ENCODE measurements around the gene SVEP1.

SVEP1 gene

DNA sequence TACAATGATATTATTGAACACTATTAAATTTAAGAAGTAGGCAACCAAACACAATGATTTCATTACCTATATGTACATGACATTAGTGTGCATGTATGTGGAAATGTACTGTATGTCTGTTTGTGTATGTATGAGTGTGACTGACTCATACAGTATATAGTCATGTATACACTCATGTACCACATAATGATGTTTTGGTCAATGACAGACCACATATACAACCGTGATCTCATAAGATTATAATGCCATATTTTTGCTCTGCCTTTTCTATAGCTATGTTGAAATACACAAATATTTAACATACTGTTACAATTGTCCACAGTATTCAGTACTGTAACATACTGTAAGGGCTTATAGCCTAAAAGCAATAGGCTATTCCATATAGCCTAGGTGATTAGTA lies 19.7 kb downstream of the SVEP1 start:
- H3K27ac ChIP-seq (ENCODE audit: extremely low read depth, low read depth, low read length) = no peak overlapping the region
- H3K36me3 ChIP-seq (ENCODE audit: control insufficient read depth in 2 of 2, insufficient read depth in 1 of 2, low read length in 2 of 2) = no peaks in the 10 kb centered on the region
- ChIA-PET POLR2A (no interaction called here), CTCF (no interaction called here)
- no peak overlapping the region for H3K4me3 ChIP-seq (ENCODE audit: low read depth, low read length)
- no peaks in the 10 kb centered on the region for H3K9me3 ChIP-seq (ENCODE audit: control insufficient read depth, insufficient read depth, low read depth, low read length)
- no peaks in the 10 kb centered on the region for H3K4me1 ChIP-seq (ENCODE audit: control insufficient read depth, insufficient read depth, low read length)
- TF ChIP-seq ZNF837 (tag by site-specific recombination; IDR thresholded peaks at IDR 0.05) = no peak
- no peak for TF ChIP-seq ZNF473 (tag by site-specific recombination; IDR thresholded peaks at IDR 0.05)
- TF ChIP-seq ZNF654 (tag by site-specific recombination; IDR thresholded peaks at IDR 0.05; ENCODE audit: low read depth) = no peak
- no peak for TF ChIP-seq ZNF677 (tag by site-specific recombination; IDR thresholded peaks at IDR 0.05)
- no peak for TF ChIP-seq SP3 (tag by site-specific recombination; IDR thresholded peaks at IDR 0.05)
- TF ChIP-seq ZNF48 (tag by site-specific recombination; IDR thresholded peaks at IDR 0.05) = no peak
- TF ChIP-seq ZNF549 (tag by site-specific recombination; IDR thresholded peaks at IDR 0.05) = no peak
- no peak for TF ChIP-seq ZNF645 (tag by site-specific recombination; IDR thresholded peaks at IDR 0.05)
- TF ChIP-seq ZNF76 (tag by site-specific recombination; IDR thresholded peaks at IDR 0.05; ENCODE audit: borderline replicate concordance, low read depth) = no peak
- TF ChIP-seq ZNF658 (tag by site-specific recombination; IDR thresholded peaks at IDR 0.05) = no peak
- no peak for TF ChIP-seq ZBTB6 (tag by site-specific recombination; IDR thresholded peaks at IDR 0.05)
- TF ChIP-seq RBAK (tag by site-specific recombination; IDR thresholded peaks at IDR 0.05) = no peak
- TF ChIP-seq MZF1 (tag by site-specific recombination; IDR thresholded peaks at IDR 0.05; ENCODE audit: borderline replicate concordance) = no peak
- TF ChIP-seq ZNF335 (tag by site-specific recombination; conservative IDR thresholded peaks at IDR 0.05) = no peak
- TF ChIP-seq ZBTB11 (tag by site-specific recombination; conservative IDR thresholded peaks at IDR 0.05; ENCODE audit: low read depth) = no peak
- TF ChIP-seq REPIN1 (tag by site-specific recombination; IDR thresholded peaks at IDR 0.05; ENCODE audit: low read depth) = no peak
- no peak for TF ChIP-seq SCRT1 (tag by site-specific recombination; IDR thresholded peaks at IDR 0.05; ENCODE audit: borderline replicate concordance)

GRCh38 chr9:110555551-110556331 lies 23.8 kb downstream of the SVEP1 start:
- no peaks in the 10 kb centered on the region for H3K9me3 ChIP-seq (ENCODE audit: control insufficient read depth, insufficient read depth, low read depth, low read length)
- ChIA-PET POLR2A (no interaction called here), CTCF (no interaction called here)
- TF ChIP-seq ZBTB48 (tag by site-specific recombination; IDR thresholded peaks at IDR 0.05) (no peak), ZNF19 (tag by site-specific recombination; IDR thresholded peaks at IDR 0.05; ENCODE audit: low read depth) (no peak), ZNF544 (tag by site-specific recombination; IDR thresholded peaks at IDR 0.05) (no peak), ZNF837 (tag by site-specific recombination; IDR thresholded peaks at IDR 0.05) (no peak), ZNF654 (tag by site-specific recombination; IDR thresholded peaks at IDR 0.05; ENCODE audit: low read depth) (no peak)
- H3K4me3 ChIP-seq (ENCODE audit: low read depth, low read length) = no peak overlapping the region
- no peaks in the 10 kb centered on the region for H3K36me3 ChIP-seq (ENCODE audit: control insufficient read depth in 2 of 2, insufficient read depth in 1 of 2, low read length in 2 of 2)
- no peak overlapping the region for H3K27ac ChIP-seq (ENCODE audit: extremely low read depth, low read depth, low read length)
- H3K4me1 ChIP-seq (ENCODE audit: control insufficient read depth, insufficient read depth, low read length) = no peaks in the 10 kb centered on the region
